LNCaP clone FGC (cell line): ENCODE data around the gene VDAC1.
"Not testable (repeated sequence)": the region's sequence is repeated elsewhere in the genome, so short reads cannot be mapped to it uniquely, and the experiment has no call there.

Source experiments
- DNase-seq: peaks from one replicate; pipeline ENCODE4 v3.0.0-alpha.2; 2011; ENCODE audit warnings: low read depth
- H3K4me3 ChIP-seq: 2 replicates; pipeline ENCODE4 v1.5.1; 2011; ENCODE audit warnings: mild to moderate bottlenecking, low read depth, low read length, control low read depth
- TF ChIP-seq, protein P1 (sequence below): IDR thresholded peaks from 2 replicates; pipeline ENCODE4 v1.5.1; 2012; ENCODE audit warnings: mild to moderate bottlenecking; ENCODE audit not compliant: control insufficient read depth, insufficient read depth; ENCODE audit errors: extremely low read depth

The VDAC1 gene

DNA sequence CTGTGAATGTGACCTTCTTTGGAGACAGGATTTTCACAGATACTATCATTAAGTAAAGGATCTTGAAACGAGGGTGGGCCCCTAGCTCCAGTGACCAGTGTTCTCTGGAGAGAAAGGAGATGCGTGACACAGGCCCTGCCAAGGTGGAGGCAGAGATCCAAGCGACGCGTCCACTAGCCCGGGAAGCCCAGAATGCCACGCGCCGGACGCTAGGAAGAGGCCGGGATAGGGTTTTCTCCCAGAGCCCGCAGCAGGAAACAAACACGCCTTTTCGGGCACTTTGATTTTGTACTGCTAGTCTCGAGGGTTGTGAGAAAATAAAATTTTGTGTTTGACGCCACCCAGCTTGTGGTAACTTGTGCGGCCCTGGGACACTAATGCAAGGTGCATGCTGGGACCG is 29.6 kb upstream of the VDAC1 start:
- TF ChIP-seq, protein P1, sequence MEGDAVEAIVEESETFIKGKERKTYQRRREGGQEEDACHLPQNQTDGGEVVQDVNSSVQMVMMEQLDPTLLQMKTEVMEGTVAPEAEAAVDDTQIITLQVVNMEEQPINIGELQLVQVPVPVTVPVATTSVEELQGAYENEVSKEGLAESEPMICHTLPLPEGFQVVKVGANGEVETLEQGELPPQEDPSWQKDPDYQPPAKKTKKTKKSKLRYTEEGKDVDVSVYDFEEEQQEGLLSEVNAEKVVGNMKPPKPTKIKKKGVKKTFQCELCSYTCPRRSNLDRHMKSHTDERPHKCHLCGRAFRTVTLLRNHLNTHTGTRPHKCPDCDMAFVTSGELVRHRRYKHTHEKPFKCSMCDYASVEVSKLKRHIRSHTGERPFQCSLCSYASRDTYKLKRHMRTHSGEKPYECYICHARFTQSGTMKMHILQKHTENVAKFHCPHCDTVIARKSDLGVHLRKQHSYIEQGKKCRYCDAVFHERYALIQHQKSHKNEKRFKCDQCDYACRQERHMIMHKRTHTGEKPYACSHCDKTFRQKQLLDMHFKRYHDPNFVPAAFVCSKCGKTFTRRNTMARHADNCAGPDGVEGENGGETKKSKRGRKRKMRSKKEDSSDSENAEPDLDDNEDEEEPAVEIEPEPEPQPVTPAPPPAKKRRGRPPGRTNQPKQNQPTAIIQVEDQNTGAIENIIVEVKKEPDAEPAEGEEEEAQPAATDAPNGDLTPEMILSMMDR = no peak
- H3K4me3 ChIP-seq = no peak overlapping the region
- no peak for DNase-seq

DNA sequence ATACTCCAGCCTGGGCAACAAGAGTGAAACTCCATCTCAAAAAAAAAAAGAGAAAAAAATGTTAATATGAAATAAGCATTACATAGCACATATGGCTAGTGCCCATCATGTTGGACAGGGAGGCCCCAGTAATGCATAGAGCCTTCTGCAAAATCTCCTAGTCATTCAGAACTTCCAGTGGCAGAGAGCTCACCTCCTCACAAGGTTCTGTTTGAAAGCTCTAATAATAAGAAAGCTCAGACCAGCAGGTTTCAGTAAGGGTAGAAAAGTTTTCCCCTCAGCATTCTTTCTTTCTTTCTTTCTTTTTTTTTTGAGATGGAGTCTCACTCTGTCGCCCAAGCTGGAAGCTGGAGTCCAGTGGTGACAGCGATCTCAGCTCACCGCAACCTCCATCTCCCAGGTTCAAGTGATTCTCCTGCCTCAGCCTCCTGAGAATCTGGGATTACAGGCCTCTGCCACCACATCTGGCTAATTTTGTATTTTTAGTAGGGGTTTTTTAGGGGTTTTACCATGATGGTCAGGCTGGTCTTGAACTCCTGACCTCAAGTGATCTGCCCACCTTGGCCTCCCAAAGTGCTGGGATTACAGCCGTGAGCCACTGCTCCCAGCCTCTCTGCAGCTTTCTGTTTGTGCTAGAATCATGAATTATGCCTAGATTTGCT is 25.7 kb upstream of the VDAC1 start:
- H3K4me3 ChIP-seq, DNase-seq: not testable (repeated sequence)

DNA sequence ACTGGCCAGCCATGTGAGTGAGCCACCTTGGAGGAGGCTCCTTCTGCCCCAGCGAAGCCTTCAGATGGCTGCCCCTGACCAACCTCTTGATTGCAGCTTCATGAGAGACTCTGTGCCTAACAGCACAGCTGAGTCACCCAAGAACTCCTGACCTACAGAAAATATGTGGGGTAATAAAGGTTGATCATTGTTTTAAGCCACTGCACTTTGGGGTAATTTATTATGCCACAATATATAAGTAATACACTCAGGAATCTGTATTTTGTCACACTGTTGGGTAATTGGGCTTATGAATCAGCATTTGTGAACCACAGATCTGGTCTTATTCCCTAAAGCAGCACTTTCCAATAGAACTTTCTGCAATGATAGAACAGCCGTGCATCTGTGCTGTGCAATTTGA is 24.4 kb upstream of the VDAC1 start:
- TF ChIP-seq, protein P1 = no peak
- H3K4me3 ChIP-seq = no peak overlapping the region
- DNase-seq = no peak

DNA sequence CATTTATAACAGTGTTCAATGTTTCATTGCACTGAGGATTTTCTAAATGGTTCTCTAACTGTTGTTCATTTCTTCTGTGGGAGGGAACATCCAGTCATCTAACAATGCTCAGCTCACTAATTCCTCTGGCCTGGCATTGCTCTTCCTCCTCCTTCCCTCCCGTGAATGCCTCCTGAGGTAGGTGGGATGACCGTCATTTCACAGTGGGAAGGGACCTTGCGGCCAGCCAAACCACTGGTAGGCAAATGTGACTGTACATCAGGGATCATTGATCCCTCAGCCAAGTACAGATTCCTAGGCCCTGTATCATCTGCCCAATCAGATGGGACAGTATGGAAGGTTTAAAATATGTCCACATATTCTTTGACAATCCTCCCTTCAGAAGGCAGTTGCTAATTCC is 23.7 kb upstream of the VDAC1 start:
- TF ChIP-seq, protein P1 = no peak
- DNase-seq = no peak
- H3K4me3 ChIP-seq = no peak overlapping the region

DNA sequence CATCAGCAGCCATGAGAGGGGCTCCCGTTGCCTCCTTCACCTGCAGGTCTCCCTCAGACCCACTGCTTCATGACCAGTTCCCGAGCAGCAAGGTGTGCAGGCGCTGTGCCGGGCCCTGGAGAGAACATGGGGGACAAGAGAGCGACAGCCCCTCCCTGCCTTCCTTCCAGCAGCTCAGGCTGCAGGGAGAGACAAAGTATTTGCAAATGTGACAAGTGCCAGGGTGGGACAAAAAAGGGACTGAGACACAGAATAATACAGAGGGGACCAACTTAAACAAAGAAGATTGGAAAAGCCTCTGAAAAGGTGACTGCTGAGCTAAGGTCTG is 22.5 kb upstream of the VDAC1 start:
- H3K4me3 ChIP-seq = no peak overlapping the region
- no peak for DNase-seq
- TF ChIP-seq, protein P1 = no peak

DNA sequence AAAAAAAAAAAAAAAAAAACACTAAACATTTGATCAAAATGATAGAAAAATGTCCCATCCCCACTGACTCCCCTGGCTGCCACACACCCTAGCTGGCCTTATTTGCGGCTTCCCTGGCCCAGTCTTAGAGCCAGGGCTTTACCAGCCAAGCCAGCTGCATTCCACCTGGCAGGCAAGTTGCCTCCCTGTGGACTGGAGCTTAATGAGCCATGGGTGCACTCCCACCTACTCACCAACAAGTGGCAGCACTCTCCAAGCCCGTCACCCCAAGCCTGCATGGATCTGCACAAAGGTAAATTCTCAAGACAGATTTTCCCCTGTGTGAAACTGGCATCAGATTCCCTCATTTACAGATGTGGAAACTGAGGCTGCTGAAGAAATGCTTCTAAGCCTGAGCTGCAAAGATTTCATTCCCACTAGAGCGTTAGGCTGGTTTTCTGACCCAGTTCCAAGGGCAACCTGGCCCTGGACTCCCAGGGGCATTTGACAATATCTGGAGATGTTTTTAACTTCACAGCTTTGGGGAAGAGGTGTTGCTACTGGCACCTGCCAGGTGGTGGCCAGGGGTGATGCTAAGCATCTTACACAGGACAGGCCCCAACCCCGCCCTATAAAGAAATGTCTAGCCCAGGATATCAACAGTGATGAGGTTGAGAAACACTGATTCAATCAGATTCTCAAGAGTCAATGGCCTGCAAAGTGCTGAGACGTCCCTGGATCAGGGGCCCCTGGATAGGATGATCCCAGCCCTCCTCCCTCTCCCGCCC is 21.9 kb upstream of the VDAC1 start:
- no peak overlapping the region for H3K4me3 ChIP-seq
- TF ChIP-seq, protein P1 = peak; percentile 69
- peak; percentile 73 for DNase-seq

DNA sequence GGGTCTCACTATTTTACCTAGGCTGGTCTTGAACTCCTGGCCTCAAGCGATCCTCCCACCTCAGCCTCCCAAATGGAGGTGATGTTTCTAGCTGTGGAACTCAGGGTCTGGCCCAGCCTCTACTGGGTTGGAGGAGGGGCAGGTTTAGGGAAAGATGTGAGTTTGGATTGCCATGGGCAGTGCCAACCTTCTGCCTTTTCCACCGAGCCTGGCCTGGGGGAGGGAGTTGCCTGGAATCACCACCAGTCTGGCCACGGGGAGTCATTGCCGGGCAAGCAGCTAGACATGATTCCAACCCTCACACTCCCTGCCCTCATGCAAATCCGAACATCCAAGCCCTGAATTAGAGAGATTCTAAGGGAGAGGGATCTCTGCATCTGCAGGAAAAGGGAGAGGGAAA is 21.0 kb upstream of the VDAC1 start:
- no peak for DNase-seq
- TF ChIP-seq, protein P1 = no peak
- no peak overlapping the region for H3K4me3 ChIP-seq
